RWPE1 (cell line): ENCODE measurements around the gene LSM14B.
"Not testable (repeated sequence)": the region's sequence is repeated elsewhere in the genome, so short reads cannot be mapped to it uniquely, and the experiment has no call there.

Experiments
- CTCF ChIA-PET: fragments of 350-600 bp; sonication (Branson Sonifier 250); formaldehyde crosslinking; extraction: SDS; loops from one replicate; lab custom pipeline; 2021; lab: Yijun Ruan, JAX
- POLR2A ChIA-PET: fragments of 400-600 bp; formaldehyde crosslinking; extraction: SDS; loops from one replicate; lab custom pipeline; 2020; ENCODE audit warnings: antibody characterized with exemption; ENCODE audit not compliant: low non-redundant PET; lab: Yijun Ruan, JAX
- DNase-seq: peaks from one replicate; pipeline ENCODE4 v3.0.0; 2012; ENCODE audit warnings: low spot score
- H3K27ac ChIP-seq: fragments of 450-650 bp; 2 replicates; pipeline ENCODE4 v1.5.1; 2017
- TF ChIP-seq, protein P1 (sequence below): fragments of 450-650 bp; conservative IDR thresholded peaks from 2 replicates; pipeline ENCODE4 v1.5.1; 2017; ENCODE audit warnings: low read depth, mild to moderate bottlenecking

The LSM14B gene

GRCh38 chr20:62111148-62111547, 11.1 kb upstream of the LSM14B start:
- TF ChIP-seq, protein P1, sequence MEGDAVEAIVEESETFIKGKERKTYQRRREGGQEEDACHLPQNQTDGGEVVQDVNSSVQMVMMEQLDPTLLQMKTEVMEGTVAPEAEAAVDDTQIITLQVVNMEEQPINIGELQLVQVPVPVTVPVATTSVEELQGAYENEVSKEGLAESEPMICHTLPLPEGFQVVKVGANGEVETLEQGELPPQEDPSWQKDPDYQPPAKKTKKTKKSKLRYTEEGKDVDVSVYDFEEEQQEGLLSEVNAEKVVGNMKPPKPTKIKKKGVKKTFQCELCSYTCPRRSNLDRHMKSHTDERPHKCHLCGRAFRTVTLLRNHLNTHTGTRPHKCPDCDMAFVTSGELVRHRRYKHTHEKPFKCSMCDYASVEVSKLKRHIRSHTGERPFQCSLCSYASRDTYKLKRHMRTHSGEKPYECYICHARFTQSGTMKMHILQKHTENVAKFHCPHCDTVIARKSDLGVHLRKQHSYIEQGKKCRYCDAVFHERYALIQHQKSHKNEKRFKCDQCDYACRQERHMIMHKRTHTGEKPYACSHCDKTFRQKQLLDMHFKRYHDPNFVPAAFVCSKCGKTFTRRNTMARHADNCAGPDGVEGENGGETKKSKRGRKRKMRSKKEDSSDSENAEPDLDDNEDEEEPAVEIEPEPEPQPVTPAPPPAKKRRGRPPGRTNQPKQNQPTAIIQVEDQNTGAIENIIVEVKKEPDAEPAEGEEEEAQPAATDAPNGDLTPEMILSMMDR: no peak
- CTCF ChIA-PET: interaction anchor here (0.6 kb wide), 1 partner anchor 144 kb away, joined by 3 read pairs; no protein-coding TSS in a partner anchor
- POLR2A ChIA-PET: no interaction called here
- DNase-seq: no peak
- H3K27ac ChIP-seq: no peak overlapping the region

GRCh38 chr20:62112368-62112767, 9.9 kb upstream of the LSM14B start:
- no peak overlapping the region for H3K27ac ChIP-seq
- TF ChIP-seq, protein P1: no peak
- DNase-seq: no peak
- ChIA-PET POLR2A (no interaction called here), CTCF (no interaction called here)

GRCh38 chr20:62114894-62115293, 7.4 kb upstream of the LSM14B start:
- ChIA-PET POLR2A (interaction anchor here (0.6 kb wide), 1 partner anchor 28 kb away, joined by 3 read pairs; the partner anchor contains the start of gene PSMA7), CTCF (no interaction called here)
- TF ChIP-seq, protein P1: no peak
- DNase-seq: no peak
- H3K27ac ChIP-seq: no peak overlapping the region

GRCh38 chr20:62115800-62116407, 6.4 kb upstream of the LSM14B start:
- DNase-seq, CTCF ChIA-PET, POLR2A ChIA-PET, H3K27ac ChIP-seq: not testable (repeated sequence)

DNA sequence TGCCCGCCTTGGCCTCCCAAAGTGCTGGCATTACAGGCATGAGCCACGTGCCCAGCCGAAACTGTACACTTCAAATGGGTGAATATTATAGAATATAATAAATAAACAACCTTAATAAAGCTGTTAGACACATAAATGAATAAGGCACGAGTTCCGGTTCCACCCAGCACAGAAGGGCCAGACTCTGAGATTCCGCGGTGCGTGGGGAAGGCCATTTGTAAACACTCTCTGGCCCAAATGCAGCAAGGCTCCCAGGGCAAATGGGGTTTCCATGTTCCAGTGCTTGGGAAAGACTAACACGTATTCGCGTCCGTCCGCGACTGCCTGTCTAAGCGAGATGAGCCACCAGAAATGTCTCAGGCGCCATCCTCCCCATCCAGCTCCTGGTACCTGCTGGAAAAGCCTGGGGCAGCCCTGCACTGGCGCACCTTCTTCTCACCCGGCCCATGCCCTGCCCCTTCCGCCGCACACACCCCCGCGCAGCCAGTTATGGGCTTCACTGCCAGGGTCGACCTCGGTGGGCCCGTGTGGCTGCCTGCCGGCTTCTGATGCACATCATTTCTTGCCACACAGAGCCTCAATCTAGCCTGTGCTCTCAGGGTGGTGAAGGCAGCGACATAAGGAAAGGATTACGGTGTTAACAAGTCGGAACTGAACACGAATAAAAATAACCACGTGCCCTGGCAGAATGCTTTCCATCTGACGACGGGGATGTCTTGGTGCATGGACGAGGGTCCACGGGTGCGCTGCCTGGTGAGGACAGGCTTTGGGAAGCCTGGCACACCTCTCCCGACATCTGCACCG, 5.5 kb upstream of the LSM14B start:
- DNase-seq: no peak
- H3K27ac ChIP-seq: no peak overlapping the region
- ChIA-PET POLR2A (interaction anchor here (0.8 kb wide), 1 partner anchor 50 kb away, joined by 6 read pairs; no protein-coding TSS in a partner anchor), CTCF (interaction anchor here (0.7 kb wide), 1 partner anchor 107 kb away, joined by 3 read pairs; no protein-coding TSS in a partner anchor)
- TF ChIP-seq, protein P1: no peak

DNA sequence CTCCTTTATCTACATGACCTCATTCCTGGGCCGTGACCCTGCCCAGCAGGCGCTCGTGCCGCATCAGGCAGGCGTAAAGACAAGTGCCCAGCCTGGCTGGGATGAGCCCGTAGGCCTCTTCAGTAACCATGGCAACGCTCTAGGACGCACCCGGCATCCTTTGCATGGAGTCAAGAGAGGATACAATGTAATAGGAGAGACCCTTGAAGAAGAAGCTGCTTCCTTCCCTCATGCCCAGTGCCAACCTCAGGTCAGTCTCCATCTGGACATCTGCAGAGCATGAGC, 5.0 kb upstream of the LSM14B start:
- CTCF ChIA-PET: interaction anchor here (0.7 kb wide), 1 partner anchor 107 kb away, joined by 3 read pairs; no protein-coding TSS in a partner anchor
- H3K27ac ChIP-seq: no peak overlapping the region
- TF ChIP-seq, protein P1: no peak
- POLR2A ChIA-PET: interaction anchor here (0.8 kb wide), 1 partner anchor 51 kb away, joined by 6 read pairs; no protein-coding TSS in a partner anchor
- DNase-seq: no peak
